ENCODE data around the gene TIMM29. TPM values are rescaled to one million over a fixed set of nuclear protein-coding genes. Genes with fewer than 3 reads are reported as not detected.

The TIMM29 gene
- total RNA-seq, 1 experiment from 2014 or later, result 30.4 TPM

DNA sequence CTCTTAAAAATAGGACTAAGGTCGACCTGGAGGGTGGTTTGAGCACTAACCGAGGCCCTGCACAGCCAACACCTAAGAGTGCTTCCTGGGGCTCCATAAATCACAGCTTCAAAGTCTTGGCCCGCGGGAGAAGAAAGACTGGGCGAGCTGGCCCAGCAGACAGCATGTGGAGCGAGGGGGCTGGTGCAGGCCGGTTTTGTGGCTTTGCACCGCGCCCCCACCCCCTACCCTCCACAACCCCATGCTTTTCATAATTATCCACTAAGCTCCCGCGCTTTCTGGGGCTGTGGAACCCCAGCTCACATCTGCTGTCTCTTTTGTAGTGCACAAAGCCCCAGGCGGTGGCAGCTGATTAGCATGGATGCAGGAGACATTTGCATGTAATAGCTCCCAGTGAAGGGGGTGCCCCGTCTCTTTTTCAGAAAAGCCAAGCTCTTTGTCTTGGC is 40.2 kb upstream of the TIMM29 start:
- H3K27ac Mint-ChIP-seq (ENCODE audit: unreplicated experiment), result no peak overlapping the region
- intact Hi-C loops (cut with micrococcal nuclease; ENCODE audit: unreplicated experiment), result no loop called here
- DNase-seq, result no peak
- no peaks in the 10 kb centered on the region for H3K4me1 Mint-ChIP-seq (ENCODE audit: low read depth, unreplicated experiment)
- CTCF ChIA-PET, result interaction anchor here (1.0 kb wide), 1 partner anchor 15 kb away, joined by 4 read pairs; no protein-coding TSS in a partner anchor
- peaks cover 13% of the 10 kb centered on the region for H3K36me3 Mint-ChIP-seq (ENCODE audit: insufficient read depth, unreplicated experiment)
- H3K4me3 Mint-ChIP-seq (ENCODE audit: unreplicated experiment), result no peak overlapping the region
- no peaks in the 10 kb centered on the region for H3K9me3 Mint-ChIP-seq (ENCODE audit: unreplicated experiment)
- Histone ChIP-seq H3K9me3 (no peaks in the 10 kb centered on the region), H3K27me3 (replicated peaks; ENCODE audit: control insufficient read depth, insufficient read depth, low read length) (no peaks in the 10 kb centered on the region), H3K4me3 (ENCODE audit: low read depth, low read length) (no peak overlapping the region), H3K4me1 (no peaks in the 10 kb centered on the region), H3K36me3 (ENCODE audit: control insufficient read depth, insufficient read depth, low read length) (no peaks in the 10 kb centered on the region)
- H3K27me3 Mint-ChIP-seq (ENCODE audit: insufficient read depth, unreplicated experiment), result no peaks in the 10 kb centered on the region
- POLR2A ChIA-PET, result no interaction called here
- TF ChIP-seq, protein P1, sequence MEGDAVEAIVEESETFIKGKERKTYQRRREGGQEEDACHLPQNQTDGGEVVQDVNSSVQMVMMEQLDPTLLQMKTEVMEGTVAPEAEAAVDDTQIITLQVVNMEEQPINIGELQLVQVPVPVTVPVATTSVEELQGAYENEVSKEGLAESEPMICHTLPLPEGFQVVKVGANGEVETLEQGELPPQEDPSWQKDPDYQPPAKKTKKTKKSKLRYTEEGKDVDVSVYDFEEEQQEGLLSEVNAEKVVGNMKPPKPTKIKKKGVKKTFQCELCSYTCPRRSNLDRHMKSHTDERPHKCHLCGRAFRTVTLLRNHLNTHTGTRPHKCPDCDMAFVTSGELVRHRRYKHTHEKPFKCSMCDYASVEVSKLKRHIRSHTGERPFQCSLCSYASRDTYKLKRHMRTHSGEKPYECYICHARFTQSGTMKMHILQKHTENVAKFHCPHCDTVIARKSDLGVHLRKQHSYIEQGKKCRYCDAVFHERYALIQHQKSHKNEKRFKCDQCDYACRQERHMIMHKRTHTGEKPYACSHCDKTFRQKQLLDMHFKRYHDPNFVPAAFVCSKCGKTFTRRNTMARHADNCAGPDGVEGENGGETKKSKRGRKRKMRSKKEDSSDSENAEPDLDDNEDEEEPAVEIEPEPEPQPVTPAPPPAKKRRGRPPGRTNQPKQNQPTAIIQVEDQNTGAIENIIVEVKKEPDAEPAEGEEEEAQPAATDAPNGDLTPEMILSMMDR (IDR thresholded peaks at IDR 0.05; ENCODE audit: insufficient read depth in 1 of 2, low read depth in 1 of 2, low read length in 1 of 2, severe bottlenecking in 1 of 2, unreplicated experiment in 1 of 2), result no peak
- no TSS peak for BruUV-seq (replicated peaks)

- ChIA-PET POLR2A (no interaction called here), CTCF (interaction anchor here (0.7 kb wide), 1 partner anchor 1841 kb away, joined by 3 read pairs; no protein-coding TSS in a partner anchor)
- Mint-ChIP-seq H3K9me3 (ENCODE audit: unreplicated experiment) (no peaks in the 10 kb centered on the region), H3K4me1 (ENCODE audit: low read depth, unreplicated experiment) (no peaks in the 10 kb centered on the region), H3K27ac (ENCODE audit: unreplicated experiment) (no peak overlapping the region), H3K36me3 (ENCODE audit: insufficient read depth, unreplicated experiment) (peaks cover 19% of the 10 kb centered on the region), H3K27me3 (ENCODE audit: insufficient read depth, unreplicated experiment) (no peaks in the 10 kb centered on the region), H3K4me3 (ENCODE audit: unreplicated experiment) (no peak overlapping the region)
- H3K4me3 ChIP-seq (ENCODE audit: low read depth, low read length), result no peak overlapping the region
- BruUV-seq (replicated peaks), result no TSS peak
- no peaks in the 10 kb centered on the region for H3K36me3 ChIP-seq (ENCODE audit: control insufficient read depth, insufficient read depth, low read length)
- intact Hi-C loops (cut with micrococcal nuclease; ENCODE audit: unreplicated experiment), result no loop called here
- no peaks in the 10 kb centered on the region for H3K4me1 ChIP-seq
- DNase-seq, result no peak
- TF ChIP-seq, protein P1 (IDR thresholded peaks at IDR 0.05; ENCODE audit: insufficient read depth in 1 of 2, low read depth in 1 of 2, low read length in 1 of 2, severe bottlenecking in 1 of 2, unreplicated experiment in 1 of 2), result no peak
- no peaks in the 10 kb centered on the region for H3K9me3 ChIP-seq
- no peaks in the 10 kb centered on the region for H3K27me3 ChIP-seq (replicated peaks; ENCODE audit: control insufficient read depth, insufficient read depth, low read length)
Measured at GRCh38 chr19:10889880-10890279, 38.7 kb upstream of the TIMM29 start.

GRCh38 chr19:10891405-10892086 is 37.1 kb upstream of the TIMM29 start:
- H3K9me3 Mint-ChIP-seq (ENCODE audit: unreplicated experiment), result no peaks in the 10 kb centered on the region
- H3K36me3 Mint-ChIP-seq (ENCODE audit: insufficient read depth, unreplicated experiment), result peaks cover 19% of the 10 kb centered on the region
- H3K27me3 ChIP-seq (replicated peaks; ENCODE audit: control insufficient read depth, insufficient read depth, low read length), result no peaks in the 10 kb centered on the region
- ChIA-PET POLR2A (no interaction called here), CTCF (interaction anchor here (0.6 kb wide), 1 partner anchor 44 kb away, joined by 3 read pairs; no protein-coding TSS in a partner anchor)
- TF ChIP-seq, protein P1 (IDR thresholded peaks at IDR 0.05; ENCODE audit: insufficient read depth in 1 of 2, low read depth in 1 of 2, low read length in 1 of 2, severe bottlenecking in 1 of 2, unreplicated experiment in 1 of 2), result no peak
- no peaks in the 10 kb centered on the region for H3K27me3 Mint-ChIP-seq (ENCODE audit: insufficient read depth, unreplicated experiment)
- DNase-seq, result no peak
- BruUV-seq (replicated peaks), result no TSS peak
- no peak overlapping the region for H3K27ac Mint-ChIP-seq (ENCODE audit: unreplicated experiment)
- no peak overlapping the region for H3K4me3 Mint-ChIP-seq (ENCODE audit: unreplicated experiment)
- H3K9me3 ChIP-seq, result no peaks in the 10 kb centered on the region
- H3K4me3 ChIP-seq (ENCODE audit: low read depth, low read length), result no peak overlapping the region
- no peaks in the 10 kb centered on the region for H3K36me3 ChIP-seq (ENCODE audit: control insufficient read depth, insufficient read depth, low read length)
- H3K4me1 ChIP-seq, result no peaks in the 10 kb centered on the region
- intact Hi-C loops (cut with micrococcal nuclease; ENCODE audit: unreplicated experiment), result no loop called here
- no peaks in the 10 kb centered on the region for H3K4me1 Mint-ChIP-seq (ENCODE audit: low read depth, unreplicated experiment)
